Caco-2 (cell line): ENCODE results near the gene ATOSB. TPM values are rescaled to one million over a fixed set of nuclear protein-coding genes. Genes with fewer than 3 reads are reported as not detected.

Experiments used
- Bru-seq: library from RNA; stranded (reverse); fragments of 400-500 nt; gene quantifications from one replicate; lab custom pipeline; 2021; lab: Mats Ljungman, UMichigan
- BruChase-seq, 2 experiments: library from RNA; stranded (reverse); fragments of 400-500 nt; gene quantifications; one replicate each; lab custom pipeline; 2021; lab: Mats Ljungman, UMichigan
- BruUV-seq: library from RNA; stranded (reverse); fragments of 400-500 nt; replicated peaks from 2 replicates; lab custom pipeline; 2021; lab: Mats Ljungman, UMichigan
- CTCF ChIA-PET: fragments of 300-600 bp; sonication (Branson Sonifier 250); formaldehyde crosslinking; loops from one replicate; lab custom pipeline; 2022; ENCODE audit warnings: antibody characterized with exemption; lab: Charles Lee
- POLR2A ChIA-PET: fragments of 300-600 bp; sonication (Branson Sonifier 250); formaldehyde crosslinking; loops from one replicate; lab custom pipeline; 2022; ENCODE audit warnings: antibody characterized with exemption; lab: Charles Lee
- DNase-seq, 2 experiments: peaks; one replicate each; pipeline versions ENCODE4 v3.0.0 to v3.0.0-alpha.2; 2020 to 2022
- H3K27me3 ChIP-seq: replicated peaks from 2 replicates; pipeline ENCODE4 v1.6.0; 2011; ENCODE audit warnings: low read length; ENCODE audit not compliant: control insufficient read depth, insufficient read depth
- H3K36me3 ChIP-seq: 2 replicates; pipeline ENCODE4 v1.5.1; 2011; ENCODE audit warnings: low read length; ENCODE audit not compliant: control insufficient read depth, insufficient read depth
- H3K4me1 ChIP-seq: fragments of 250-450 bp; sonication (Bioruptor Pico); 2 replicates; pipeline ENCODE4 v1.5.1; 2020; ENCODE audit warnings: mild to moderate bottlenecking
- H3K4me3 ChIP-seq: 2 replicates; pipeline ENCODE4 v1.5.1; 2011; ENCODE audit warnings: low read depth, mild to moderate bottlenecking, control low read depth, low read length
- H3K9me3 ChIP-seq: fragments of 250-450 bp; sonication (Bioruptor Pico); 2 replicates; pipeline ENCODE4 v1.5.1; 2020; ENCODE audit warnings: mild to moderate bottlenecking, moderate library complexity
- H3K27ac Mint-ChIP-seq: one replicate; pipeline ENCODE4 v1.8.0; 2022; ENCODE audit warnings: mixed read lengths; ENCODE audit not compliant: unreplicated experiment
- H3K27me3 Mint-ChIP-seq: one replicate; pipeline ENCODE4 v1.8.0; 2022; ENCODE audit warnings: mixed read lengths; ENCODE audit not compliant: insufficient read depth, unreplicated experiment
- H3K36me3 Mint-ChIP-seq: one replicate; pipeline ENCODE4 v1.8.0; 2022; ENCODE audit warnings: mild to moderate bottlenecking, mixed read lengths; ENCODE audit not compliant: insufficient read depth, unreplicated experiment
- H3K4me1 Mint-ChIP-seq: one replicate; pipeline ENCODE4 v1.8.0; 2022; ENCODE audit warnings: low read depth, mixed read lengths; ENCODE audit not compliant: unreplicated experiment
- H3K4me3 Mint-ChIP-seq: one replicate; pipeline ENCODE4 v1.8.0; 2022; ENCODE audit warnings: mild to moderate bottlenecking, moderate library complexity, mixed read lengths; ENCODE audit not compliant: unreplicated experiment
- H3K9me3 Mint-ChIP-seq: one replicate; pipeline ENCODE4 v1.8.0; 2022; ENCODE audit warnings: mixed read lengths; ENCODE audit not compliant: unreplicated experiment
- CTCF ChIP-seq, 2 experiments: fragments of 200-600 bp in 1 of 2; IDR thresholded peaks; 1 replicate in 1 of 2; 2 replicates in 1 of 2; pipeline versions ENCODE4 v1.5.1 to v1.8.0; 2011 to 2022; ENCODE audit warnings: antibody characterized with exemption in 1 of 2, control low read depth in 1 of 2, inconsistent platforms in 1 of 2, low read depth in 1 of 2, low read length in 1 of 2, mild to moderate bottlenecking in 1 of 2, moderate library complexity in 1 of 2; ENCODE audit not compliant: insufficient read depth in 1 of 2, severe bottlenecking in 1 of 2, unreplicated experiment in 1 of 2
- intact Hi-C: fragments of 100-400 bp; cut with micrococcal nuclease; formaldehyde crosslinking; loops from one replicate; pipeline ENCODE4 v1.10.0; 2022; ENCODE audit not compliant: unreplicated experiment
- long read RNA-seq: library from polyadenylated mRNA; stranded (forward); transcript quantifications from one replicate; pipeline ENCODE4 v2.0.0, GENCODE V29; 2022
- total RNA-seq: library from RNA; stranded (reverse); gene quantifications from 2 replicates; pipeline ENCODE4 v1.2.3, GENCODE V29; 2022

The ATOSB gene
- total RNA-seq (5.8 and 6.4 TPM in 2 replicates), Bru-seq, nascent RNA (percentile 42 among the genes with signal in this experiment), BruChase-seq, experiment 1, labeled RNA remaining after a 2-hour chase (percentile 49 among the genes with signal in this experiment), BruChase-seq, experiment 2, labeled RNA remaining after a 6-hour chase (percentile 46 among the genes with signal in this experiment)
- long read RNA-seq, partial matches to known transcripts: 2 of 4 reads
- long read RNA-seq, other reads (novel, unspliced or antisense): 1 of 4 reads

GRCh38 chr9:35115680-35116538 lies at the start of gene ATOSB:
TSS of gene ATOSB (minus strand) at chr9:35115862. CDS start at chr9:35108274, 7,588 bp downstream.
- H3K9me3 ChIP-seq: no peaks in the 10 kb centered on the region
- Mint-ChIP-seq H3K9me3 (no peaks in the 10 kb centered on the region), H3K4me3 (peak within 1 kb of the TSS; percentile 91), H3K4me1 (peaks cover 22% of the 10 kb centered on the region), H3K27me3 (no peaks in the 10 kb centered on the region), H3K27ac (peak within 1 kb of the TSS; percentile 68), H3K36me3 (peaks cover 23% of the 10 kb centered on the region)
- no TSS peak for BruUV-seq
- ChIA-PET POLR2A (interaction anchor here (0.5 to 3.3 kb wide), 8 partner anchors 13 to 143 kb away, joined by 3 to 26 read pairs (median 6); partner anchors contain the start of genes FANCG, PIGO, STOML2 and UNC13B), CTCF (interaction anchor here (0.6 to 3.0 kb wide), 14 partner anchors 10 to 478 kb away, joined by 3 to 54 read pairs (median 4); partner anchors contain the start of genes SIGMAR1, STOML2, UNC13B and VCP)
- peak; percentile 98 to 99 for DNase-seq
- peaks cover 25% of the 10 kb centered on the region for H3K4me1 ChIP-seq
- TF ChIP-seq CTCF (IDR thresholded peaks at IDR 0.05; ENCODE audit: insufficient read depth in 1 of 2, low read depth in 1 of 2, low read length in 1 of 2, severe bottlenecking in 1 of 2, unreplicated experiment in 1 of 2): no peak
- H3K27me3 ChIP-seq: no peaks in the 10 kb centered on the region
- H3K36me3 ChIP-seq: no peaks in the 10 kb centered on the region
- intact Hi-C loops: loop anchor here (1.0 to 10.0 kb wide), 7 partner anchors 13 to 619 kb away; partner anchors contain the start of genes CREB3, STOML2 and TLN1
- H3K4me3 ChIP-seq: peak within 1 kb of the TSS; percentile 92

GRCh38 chr9:35164711-35165110 lies 49.0 kb upstream of the ATOSB start:
- no peaks in the 10 kb centered on the region for H3K9me3 ChIP-seq
- Mint-ChIP-seq H3K9me3 (no peaks in the 10 kb centered on the region), H3K27me3 (no peaks in the 10 kb centered on the region), H3K27ac (no peak overlapping the region), H3K4me3 (no peak overlapping the region), H3K36me3 (no peaks in the 10 kb centered on the region), H3K4me1 (no peaks in the 10 kb centered on the region)
- intact Hi-C loops: loop anchor here (5.0 kb wide), 1 partner anchor 73 kb away; no protein-coding TSS in a partner anchor
- no peak for DNase-seq
- no peak overlapping the region for H3K4me3 ChIP-seq
- no TSS peak for BruUV-seq
- H3K4me1 ChIP-seq: peaks cover 10% of the 10 kb centered on the region
- H3K36me3 ChIP-seq: no peaks in the 10 kb centered on the region
- ChIA-PET POLR2A (no interaction called here), CTCF (no interaction called here)
- no peaks in the 10 kb centered on the region for H3K27me3 ChIP-seq
- TF ChIP-seq CTCF (IDR thresholded peaks at IDR 0.05; ENCODE audit: insufficient read depth in 1 of 2, low read depth in 1 of 2, low read length in 1 of 2, severe bottlenecking in 1 of 2, unreplicated experiment in 1 of 2): no peak

- H3K4me3 ChIP-seq: peak overlapping the region; percentile 78; the same call in 1 of the 2 replicates
- POLR2A ChIA-PET: no interaction called here
- no peak overlapping the region for H3K27ac Mint-ChIP-seq
Observed at GRCh38 chr9:35163413-35163812, 47.8 kb upstream of the ATOSB start.

More at GRCh38 chr9:35163413-35163812, 47.8 kb upstream of the ATOSB start:
- Histone ChIP-seq H3K36me3 (no peaks in the 10 kb centered on the region), H3K27me3 (no peaks in the 10 kb centered on the region), H3K9me3 (no peaks in the 10 kb centered on the region), H3K4me1 (peaks cover 10% of the 10 kb centered on the region)
- no peaks in the 10 kb centered on the region for H3K9me3 Mint-ChIP-seq
- CTCF ChIA-PET: interaction anchor here (1.9 kb wide), 1 partner anchor 48 kb away, joined by 10 read pairs; the partner anchor contains the start of gene ATOSB
- TF ChIP-seq CTCF (IDR thresholded peaks at IDR 0.05; ENCODE audit: insufficient read depth in 1 of 2, low read depth in 1 of 2, low read length in 1 of 2, severe bottlenecking in 1 of 2, unreplicated experiment in 1 of 2): no peak
- no TSS peak for BruUV-seq
- intact Hi-C loops: loop anchor here (2.0 to 5.0 kb wide), 2 partner anchors 74 to 95 kb away; no protein-coding TSS in a partner anchor
- H3K4me1 Mint-ChIP-seq: no peaks in the 10 kb centered on the region
- DNase-seq: no peak
- no peaks in the 10 kb centered on the region for H3K27me3 Mint-ChIP-seq
- H3K4me3 Mint-ChIP-seq: peak overlapping the region; percentile 80
- H3K36me3 Mint-ChIP-seq: no peaks in the 10 kb centered on the region
